ACHN (cell line): Measurements from ENCODE around the gene WDR86.

Experiments
- DNase-seq: peaks from one replicate; pipeline ENCODE4 v3.0.0-alpha.2; 2015
- in situ Hi-C: cut with HindIII; loops from 2 replicates; pipeline ENCODE4 v1.10.0; 2017; ENCODE audit warnings: low sequenced_read_pairs, low pct_ligation_motif_present, low pct_unique_long_range_greater_than_20kb

The WDR86 gene

GRCh38 chr7:151386301-151387160, 23.3 kb downstream of the WDR86 start:
- in situ Hi-C loops = no loop called here
- no peak for DNase-seq

GRCh38 chr7:151385626-151386300, 24.1 kb downstream of the WDR86 start:
- DNase-seq = no peak
- in situ Hi-C loops = no loop called here

- in situ Hi-C loops = no loop called here
- DNase-seq = no peak
Observed at GRCh38 chr7:151384776-151385625, 24.8 kb downstream of the WDR86 start.

GRCh38 chr7:151384352-151384697, 25.5 kb downstream of the WDR86 start:
- DNase-seq = no peak

GRCh38 chr7:151383638-151384351, 26.0 kb downstream of the WDR86 start:
- in situ Hi-C loops = no loop called here
- no peak for DNase-seq

More at GRCh38 chr7:151384352-151384697, 25.5 kb downstream of the WDR86 start:
- in situ Hi-C loops = no loop called here

- no peak for DNase-seq
- in situ Hi-C loops = no loop called here
Observed at GRCh38 chr7:151382079-151382885, 27.6 kb downstream of the WDR86 start.

- DNase-seq = no peak
- in situ Hi-C loops = no loop called here
Observed at GRCh38 chr7:151381348-151382078, 28.3 kb downstream of the WDR86 start.

- in situ Hi-C loops = no loop called here
- DNase-seq = no peak
Observed at GRCh38 chr7:151381098-151381347, 28.8 kb downstream of the WDR86 start.

GRCh38 chr7:151380199-151381097, 29.4 kb downstream of the WDR86 start:
- in situ Hi-C loops = no loop called here
- DNase-seq = no peak

- DNase-seq = no peak
- in situ Hi-C loops = no loop called here
Observed at GRCh38 chr7:151379534-151380198, 30.2 kb downstream of the WDR86 start.

GRCh38 chr7:151379193-151379520, 30.7 kb downstream of the WDR86 start:
- in situ Hi-C loops = no loop called here
- DNase-seq = no peak

GRCh38 chr7:151378496-151379192, 31.2 kb downstream of the WDR86 start:
- in situ Hi-C loops = no loop called here
- no peak for DNase-seq

- in situ Hi-C loops = no loop called here
- DNase-seq = no peak
Observed at GRCh38 chr7:151378011-151378410, 31.8 kb downstream of the WDR86 start.

GRCh38 chr7:151377406-151377805, 32.4 kb downstream of the WDR86 start:
- DNase-seq = no peak
- in situ Hi-C loops = no loop called here

GRCh38 chr7:151376218-151376902, 33.5 kb downstream of the WDR86 start:
- in situ Hi-C loops = no loop called here
- DNase-seq = no peak
